GM12874 (cell line): ENCODE measurements around the gene IPPK.

Experiments
- CTCF ChIP-seq: IDR thresholded peaks from 2 replicates; pipeline ENCODE4 v1.5.1; 2011; ENCODE audit warnings: low read depth, mild to moderate bottlenecking, control low read depth, low read length, moderate library complexity; ENCODE audit not compliant: insufficient read depth

The IPPK gene

GRCh38 chr9:92615790-92616189 lies 54.1 kb downstream of the IPPK start:
- TF ChIP-seq CTCF, result no peak

GRCh38 chr9:92614763-92615461 lies 55.0 kb downstream of the IPPK start:
- TF ChIP-seq CTCF, result no peak

GRCh38 chr9:92614123-92614510 lies 55.8 kb downstream of the IPPK start:
- TF ChIP-seq CTCF, result no peak

GRCh38 chr9:92613268-92614122 lies 56.4 kb downstream of the IPPK start:
- TF ChIP-seq CTCF, result no peak

GRCh38 chr9:92612816-92613215 lies 57.1 kb downstream of the IPPK start:
- TF ChIP-seq CTCF, result no peak

- no peak for TF ChIP-seq CTCF
Measured at GRCh38 chr9:92612292-92612691, 57.6 kb downstream of the IPPK start.

- no peak for TF ChIP-seq CTCF
Measured at GRCh38 chr9:92611621-92612285, 58.2 kb downstream of the IPPK start.
